RPMI8226 (cell line): Measurements from ENCODE around the gene HOXC13.
A peak's percentile ranks its signal among the peaks of the same experiment; 100 is the strongest.

Experiments
- DNase-seq: peaks from one replicate; pipeline ENCODE4 v3.0.0-alpha.2; 2015

Gene HOXC13

GRCh38 chr12:53971129-53971528, 32.5 kb downstream of the HOXC13 start:
- DNase-seq: no peak

- DNase-seq: no peak
Measured at GRCh38 chr12:53971686-53972085, 33.1 kb downstream of the HOXC13 start.

DNA sequence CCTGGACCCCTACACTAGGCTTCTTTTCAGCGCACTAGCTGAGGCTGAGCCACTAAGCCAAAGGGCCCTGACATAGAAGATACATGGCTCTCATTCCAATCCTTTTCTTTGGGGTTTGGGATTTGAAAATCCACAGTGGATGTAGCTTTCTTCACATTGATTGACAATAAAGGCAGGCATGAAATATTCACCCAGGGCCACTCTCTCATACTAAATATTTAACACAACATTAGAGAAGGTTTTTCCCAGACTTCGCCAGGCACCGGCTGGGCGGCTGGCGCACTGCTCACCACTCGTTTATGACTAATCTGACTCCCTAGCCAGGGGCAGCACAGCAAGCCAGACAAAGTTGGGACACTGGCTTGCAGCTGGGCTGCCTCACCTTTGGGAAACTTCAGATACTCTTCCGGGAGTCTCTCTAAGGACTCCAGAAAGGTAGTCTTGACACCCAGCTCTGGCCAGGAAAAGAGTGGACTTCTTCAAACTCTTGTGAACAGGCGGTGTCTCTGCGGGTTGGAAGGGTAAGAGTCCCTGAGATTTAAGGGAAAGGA, 33.6 kb downstream of the HOXC13 start:
- no peak for DNase-seq

- DNase-seq: no peak
Measured at GRCh38 chr12:53972722-53973235, 34.1 kb downstream of the HOXC13 start, which contains the start of gene HOXC11. HOXC11 (plus strand) TSS chr12:53973126; CDS start chr12:53973242, 116 bp downstream.

- DNase-seq: no peak
Measured at GRCh38 chr12:53973236-53974042, 34.8 kb downstream of the HOXC13 start.

DNA sequence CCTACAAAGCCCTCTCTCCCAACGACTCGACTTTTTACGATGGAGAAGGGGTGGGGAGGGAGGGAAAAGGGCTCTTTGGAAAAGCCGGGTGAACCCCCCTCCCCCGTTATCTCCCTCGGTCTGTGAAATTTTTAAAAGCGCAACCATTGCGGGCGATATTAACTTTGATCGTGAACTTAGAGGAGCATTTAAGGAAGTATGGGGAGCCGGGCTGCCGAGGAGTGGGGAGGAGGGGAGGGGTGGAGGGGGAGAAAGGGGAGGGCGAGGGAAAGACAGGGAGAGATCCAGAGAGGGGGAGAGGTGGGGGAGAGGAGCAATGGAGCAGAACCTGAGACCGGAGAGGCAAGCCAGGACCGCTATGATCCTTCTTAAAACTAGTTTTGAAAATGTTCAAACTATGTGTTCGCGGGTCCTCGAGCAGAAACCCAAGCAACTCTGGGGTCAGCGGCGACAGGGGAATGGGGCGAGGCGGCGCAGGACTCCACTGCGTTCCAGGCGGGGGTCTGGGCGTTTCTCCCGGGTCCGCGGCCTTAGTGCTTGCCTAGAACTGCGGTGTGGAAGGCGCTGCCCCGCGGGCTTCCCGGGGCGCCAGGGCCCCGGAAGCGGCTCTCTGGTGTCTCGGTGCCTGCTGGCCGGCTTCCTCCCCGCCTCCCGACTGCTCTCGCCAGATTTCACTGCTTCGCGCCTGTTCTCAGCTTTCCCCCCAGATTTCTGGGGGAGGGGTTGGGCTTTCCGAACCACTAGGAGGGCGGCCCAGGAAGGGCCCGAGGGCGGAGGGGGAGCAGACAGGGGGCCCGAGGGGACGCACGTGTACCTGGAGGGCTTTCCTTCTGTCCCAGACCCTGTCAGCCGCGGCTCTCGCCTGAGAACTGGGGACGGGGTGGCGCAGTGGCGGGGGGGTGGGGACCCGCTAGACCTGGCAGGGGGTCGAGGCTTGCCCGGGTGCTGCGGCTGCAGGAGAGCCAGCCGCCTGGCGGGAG, 35.7 kb downstream of the HOXC13 start, which contains the start of gene HOTAIR:
Gene HOTAIR, minus strand, starts transcription at position 871 of the 980 bp plus-strand sequence.
- DNase-seq: peak; percentile 34

- DNase-seq: no peak
Measured at GRCh38 chr12:53975064-53975471, 36.4 kb downstream of the HOXC13 start.

- DNase-seq: no peak
Measured at GRCh38 chr12:53975479-53976152, 37.0 kb downstream of the HOXC13 start.

DNA sequence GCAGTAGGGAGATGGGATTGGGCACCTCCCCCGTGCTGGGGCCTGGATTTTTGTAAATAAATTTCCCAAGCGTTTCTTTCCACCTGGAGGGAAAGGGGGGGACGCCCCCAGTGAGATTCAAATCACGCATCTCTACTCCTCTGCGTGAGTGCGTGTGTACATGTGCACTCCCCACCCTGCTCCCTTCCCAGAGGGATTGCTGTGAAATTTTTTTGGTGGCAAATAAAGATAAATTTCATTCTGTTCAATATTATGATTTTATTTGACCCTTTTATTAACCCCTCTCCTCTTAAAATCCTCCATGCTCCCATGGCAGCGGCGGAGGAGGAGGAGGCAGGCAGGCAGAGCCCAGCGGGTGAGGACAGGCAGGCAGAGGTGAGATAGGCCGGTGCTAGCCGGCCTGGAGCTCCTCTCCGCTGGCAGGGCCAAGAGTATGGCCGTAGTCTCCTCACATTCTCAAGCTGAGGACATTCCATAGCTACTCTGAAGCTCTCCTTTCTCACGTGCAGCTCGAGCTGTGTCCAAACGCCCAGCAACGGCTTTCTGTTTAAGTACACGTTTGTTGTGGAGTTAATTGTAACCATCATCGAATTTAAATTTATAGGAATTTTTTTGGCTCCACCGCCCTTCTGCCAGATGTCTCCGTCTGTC, 37.7 kb downstream of the HOXC13 start:
- DNase-seq: no peak

DNA sequence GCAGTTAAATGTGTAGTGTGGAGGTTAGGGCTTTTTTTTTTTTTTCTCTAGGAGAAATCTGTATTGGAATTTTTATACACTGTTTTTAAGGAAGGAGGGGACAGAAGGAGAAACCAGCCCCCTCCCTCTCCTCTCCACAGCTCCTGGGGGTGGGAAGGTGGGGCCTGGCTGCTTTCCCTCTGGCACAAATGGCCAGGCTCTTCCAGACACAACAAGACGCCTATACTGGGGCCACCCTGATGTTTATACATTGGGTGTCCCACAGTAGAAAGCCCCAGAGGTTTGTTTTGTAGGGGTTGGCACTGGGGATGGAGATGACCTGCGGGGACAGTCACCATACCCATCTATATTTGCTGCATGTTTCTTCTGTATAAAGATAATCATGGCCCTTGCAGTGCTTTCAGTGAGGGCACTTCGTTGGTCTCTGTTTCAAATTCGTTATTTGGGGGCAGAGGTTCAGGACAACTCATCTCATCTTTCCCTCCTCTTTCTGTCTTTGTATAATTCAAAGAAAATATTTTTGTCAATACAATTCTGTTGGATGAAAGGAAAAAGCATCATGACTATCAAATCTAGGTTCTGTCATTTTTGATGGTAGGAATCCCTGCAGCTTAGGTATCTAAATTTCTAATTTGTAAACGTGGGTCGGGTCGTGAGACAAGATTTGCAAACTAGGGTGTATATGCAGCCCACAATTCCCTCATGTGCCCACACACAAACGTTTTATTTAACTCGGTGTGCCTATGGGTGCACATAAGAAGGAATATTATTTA, 38.4 kb downstream of the HOXC13 start:
- no peak for DNase-seq

- DNase-seq: no peak
Measured at GRCh38 chr12:53977596-53978445, 39.2 kb downstream of the HOXC13 start.

- DNase-seq: no peak
Measured at GRCh38 chr12:53978477-53979356, 40.1 kb downstream of the HOXC13 start.

DNA sequence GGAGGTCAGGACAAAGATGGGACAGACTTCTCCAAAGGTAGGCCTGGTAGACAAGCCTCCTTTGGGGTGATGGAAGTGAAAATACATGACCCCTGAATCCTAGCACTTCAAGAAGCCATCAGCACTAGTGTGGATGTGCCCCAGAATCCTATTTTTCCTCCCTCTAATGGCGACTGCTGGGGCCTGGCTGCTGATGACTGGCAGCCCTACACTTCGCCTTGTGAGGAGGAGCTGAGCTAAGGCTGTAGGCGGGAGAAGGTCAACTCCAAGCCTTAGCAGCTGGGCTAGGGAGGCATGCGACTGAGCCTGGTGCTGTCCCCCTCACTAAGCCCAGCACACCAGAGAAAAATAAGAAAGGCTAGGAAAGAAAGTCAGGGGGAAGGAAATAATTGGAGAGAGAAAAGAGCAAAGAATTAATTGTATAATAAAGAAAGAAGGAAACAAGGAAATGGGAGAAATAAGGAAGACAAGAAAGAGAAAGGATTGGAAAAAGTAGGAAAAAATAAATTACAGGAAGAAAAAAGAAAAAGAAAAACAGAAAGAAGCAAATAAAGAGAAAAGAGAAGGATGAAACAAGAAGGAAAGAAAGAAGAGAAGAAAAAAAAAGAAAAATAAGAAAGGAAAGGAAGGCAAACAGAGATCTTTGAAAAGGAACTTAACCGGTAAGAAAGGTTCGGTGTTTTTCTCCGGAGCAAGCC, 41.6 kb downstream of the HOXC13 start:
- DNase-seq: no peak

GRCh38 chr12:53980802-53981496, 42.3 kb downstream of the HOXC13 start:
- DNase-seq: no peak

DNA sequence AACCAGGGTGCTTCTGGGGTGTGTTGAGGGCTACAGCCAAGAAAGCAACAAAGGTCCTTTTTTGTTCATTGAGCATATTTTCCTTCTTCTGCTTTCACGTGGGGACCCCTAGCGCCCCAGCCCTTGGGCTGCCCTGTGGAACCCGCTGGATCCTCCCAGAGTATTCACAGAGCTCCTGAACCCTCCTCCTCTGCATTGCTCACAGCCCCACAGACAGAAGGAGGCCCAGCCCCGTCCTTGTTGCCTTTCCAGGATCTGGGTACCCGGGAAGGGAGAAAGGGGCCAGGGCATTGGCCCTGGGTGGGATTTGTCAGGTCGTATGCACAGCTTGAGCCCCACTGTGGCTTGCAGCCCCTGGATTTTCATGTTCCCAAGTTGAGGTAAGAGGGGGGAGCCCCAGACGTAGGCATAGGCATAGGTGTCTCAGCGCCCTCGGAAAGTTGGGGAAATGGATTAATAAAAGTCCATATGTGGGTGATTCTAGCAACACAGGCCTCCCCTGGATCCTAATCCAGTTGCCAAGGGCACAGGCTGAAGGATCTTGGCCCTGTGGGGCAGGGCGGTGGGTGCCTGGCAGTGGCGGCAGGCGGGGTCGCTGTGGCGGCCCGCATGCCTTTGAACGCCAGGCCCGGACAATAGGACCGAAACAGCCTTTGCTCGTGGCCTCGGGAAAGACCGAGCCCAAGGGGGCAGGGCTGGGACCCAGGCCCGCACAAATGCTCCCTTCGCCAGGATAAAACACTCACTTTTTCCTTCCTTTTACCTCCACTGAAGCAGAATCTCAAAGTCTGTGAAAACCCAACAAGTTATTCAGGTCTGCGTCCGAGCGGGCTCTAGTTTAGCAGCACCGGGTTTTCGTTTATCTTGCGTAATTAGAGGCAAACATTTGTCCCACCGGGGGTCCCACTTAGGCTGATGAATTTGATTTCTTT, 43.3 kb downstream of the HOXC13 start:
- DNase-seq: no peak
